ENCODE data around the gene HSFX4.
A peak's percentile ranks its signal among the peaks of the same experiment; 100 is the strongest.
"Not testable (repeated sequence)": the region's sequence is repeated elsewhere in the genome, so short reads cannot be mapped to it uniquely, and the experiment has no call there.

HSFX4 gene

DNA sequence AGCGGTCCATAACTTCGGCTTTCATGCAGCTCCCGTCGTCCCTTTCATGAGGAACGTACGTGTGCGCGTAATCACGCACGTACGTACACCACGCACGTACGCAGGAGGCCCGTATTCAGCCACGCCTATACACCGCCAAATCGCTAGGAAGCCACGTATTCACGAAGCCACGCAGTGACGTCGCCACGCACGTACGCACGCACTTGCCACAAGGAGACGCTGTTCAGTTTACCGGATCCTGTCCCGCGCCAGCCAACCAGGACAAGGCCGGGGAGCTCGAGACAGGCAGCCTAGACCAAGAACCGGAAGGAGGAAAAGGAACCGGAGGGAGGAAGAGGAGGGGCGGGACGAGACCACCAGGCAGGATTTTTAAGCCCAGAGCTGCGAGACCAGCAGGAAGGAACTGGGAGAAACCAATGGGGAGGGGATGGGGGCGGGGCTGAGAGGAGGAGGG is 9.1 kb downstream of the HSFX4 start, which contains the start of gene EOLA2:
Gene EOLA2, minus strand, starts transcription at position 65 of the 454 bp plus-strand sequence. CDS start 4,617 bp downstream, outside the sequence.
- peak; percentile 94 for DNase-seq

- peak; percentile 93 for DNase-seq
These were observed 9.7 kb downstream of the HSFX4 start for GRCh38 chrX:149938881-149939654.

DNA sequence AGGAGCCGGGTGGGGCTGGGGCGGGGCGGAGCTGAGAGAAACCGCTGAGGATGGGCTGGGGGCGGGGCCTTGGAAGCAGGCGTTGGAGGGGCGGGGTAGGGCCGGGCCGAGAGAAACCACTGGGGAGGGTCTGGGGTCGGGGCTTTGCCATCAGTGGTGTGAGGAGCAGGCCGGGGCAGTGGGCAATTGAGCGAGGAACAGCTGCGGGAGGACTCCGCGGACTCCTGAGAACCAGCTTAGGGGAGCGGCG is 10.2 kb downstream of the HSFX4 start:
- DNase-seq, result no peak

- peak; percentile 96 for DNase-seq
These were observed 10.7 kb downstream of the HSFX4 start for GRCh38 chrX:149939905-149940673.

DNA sequence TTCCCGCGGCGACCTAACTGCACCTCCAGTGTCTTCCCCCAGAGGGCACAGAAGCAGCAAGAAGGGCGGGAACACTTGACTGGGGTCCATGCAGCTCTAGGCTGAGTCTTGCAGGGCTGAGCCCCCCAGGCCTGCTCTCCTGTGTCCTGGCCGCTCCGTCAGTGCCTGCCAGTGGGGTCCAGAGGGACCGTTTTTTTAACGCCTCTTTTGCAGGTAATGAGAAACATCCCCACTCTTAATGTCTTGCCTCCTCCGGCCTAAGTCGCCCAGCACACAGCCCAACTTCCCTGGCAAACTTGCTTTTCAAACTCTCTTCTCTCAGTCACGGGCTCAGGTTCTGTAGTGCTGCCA is 11.3 kb downstream of the HSFX4 start:
- DNase-seq, result not testable (repeated sequence)

GRCh38 chrX:149945087-149945670 is 15.8 kb downstream of the HSFX4 start:
- DNase-seq, result not testable (repeated sequence)

GRCh38 chrX:149945820-149946219 is 16.4 kb downstream of the HSFX4 start:
- not testable (repeated sequence) for DNase-seq

DNA sequence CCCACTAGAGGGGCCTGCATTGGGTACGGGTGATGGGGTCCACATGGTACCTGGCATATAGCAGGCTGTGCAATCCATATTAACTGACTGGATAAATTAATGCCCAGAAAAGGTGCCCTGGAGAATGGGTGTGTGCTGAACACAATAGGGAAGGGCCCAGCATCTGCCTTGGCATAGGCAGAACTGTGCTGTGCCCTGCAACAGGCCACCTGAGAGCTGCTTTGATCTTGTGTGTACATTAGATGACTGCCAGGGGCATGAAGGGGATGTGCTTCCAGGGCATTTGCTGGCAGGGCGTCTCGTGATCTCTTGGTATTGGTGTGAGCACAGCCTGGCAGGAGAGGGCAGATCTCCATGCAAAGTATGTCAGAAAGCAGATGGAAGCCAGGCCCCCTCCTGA is 17.6 kb downstream of the HSFX4 start:
- not testable (repeated sequence) for DNase-seq

- no peak for DNase-seq
These were observed 18.6 kb downstream of the HSFX4 start for GRCh38 chrX:149948016-149948415.

DNA sequence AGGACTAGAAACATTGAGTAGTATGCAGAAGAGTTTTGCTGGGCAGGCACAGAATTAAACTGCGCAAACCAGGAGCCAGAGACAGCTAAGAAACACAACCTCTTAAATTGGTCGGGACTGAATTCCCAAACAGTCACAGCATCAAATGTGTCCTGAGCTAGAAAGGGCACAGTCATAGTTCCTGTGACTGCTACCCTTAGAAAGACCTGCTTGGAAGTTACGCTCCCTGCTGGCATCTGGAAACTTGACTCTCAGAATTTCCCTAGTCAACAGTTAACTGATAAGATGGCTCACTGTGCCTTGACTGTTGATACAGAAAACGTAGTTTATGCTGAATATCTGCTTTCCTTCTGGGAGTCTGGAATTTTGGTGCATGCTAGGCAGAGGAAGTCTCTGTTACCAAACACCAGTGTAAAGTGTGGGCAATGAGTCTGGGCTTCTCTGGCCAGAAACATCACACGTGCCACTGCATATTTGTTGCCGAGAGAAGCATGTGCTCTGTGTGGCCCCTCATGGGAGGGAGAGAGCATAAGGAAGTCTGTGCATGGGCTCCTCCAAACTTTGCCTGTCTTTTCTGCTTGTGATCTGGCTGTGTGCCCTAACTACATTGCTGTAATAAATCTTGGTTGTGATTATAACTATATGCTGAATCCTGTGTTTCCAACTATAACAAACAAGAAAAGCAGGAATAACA is 20.5 kb downstream of the HSFX4 start:
- no peak for DNase-seq

DNA sequence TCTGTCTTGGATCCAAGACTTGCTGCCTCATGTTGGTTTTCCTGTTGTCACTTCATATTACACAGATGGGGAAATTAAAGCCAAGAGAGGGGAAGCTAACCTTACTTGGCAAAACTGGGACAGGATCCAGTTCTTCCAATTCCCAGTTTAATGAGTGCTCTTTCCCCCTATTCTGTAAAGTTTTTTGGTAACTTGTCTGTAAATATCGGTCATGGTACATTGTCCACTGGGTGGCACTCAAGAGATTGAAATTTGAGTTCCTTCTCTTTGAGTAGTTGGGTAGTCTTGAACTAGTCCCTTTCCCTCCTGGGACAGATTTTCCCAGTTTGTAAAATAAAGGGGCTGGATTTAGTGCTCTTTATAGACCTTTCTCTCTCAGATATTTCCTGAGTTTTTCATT is 21.3 kb downstream of the HSFX4 start:
- no peak for DNase-seq

DNA sequence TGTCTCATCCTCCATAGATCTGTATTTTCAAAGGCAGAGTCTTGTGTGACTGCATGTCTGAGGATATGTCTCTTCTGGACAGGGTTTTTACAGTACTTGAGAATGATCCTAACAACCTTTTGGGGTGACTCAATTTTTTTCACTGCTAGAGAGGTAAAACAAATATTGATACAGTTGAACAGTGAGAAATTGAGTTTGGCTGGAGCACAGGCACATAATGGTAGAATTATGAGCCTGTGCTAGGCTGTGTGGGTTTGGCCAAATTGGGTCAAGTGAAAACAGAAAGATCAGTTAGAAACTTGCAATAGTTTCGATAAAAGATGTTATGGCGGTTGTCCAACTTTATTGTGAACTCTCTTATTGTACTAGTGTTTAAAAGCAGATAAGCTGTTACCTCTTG is 32.2 kb downstream of the HSFX4 start:
- DNase-seq, result no peak

- no peak for DNase-seq
These were observed 32.6 kb downstream of the HSFX4 start for GRCh38 chrX:149962010-149962409.

- DNase-seq, result peak; percentile 9
These were observed 33.7 kb downstream of the HSFX4 start for GRCh38 chrX:149962859-149963757.

- DNase-seq, result no peak
These were observed 49.8 kb downstream of the HSFX4 start for GRCh38 chrX:149979126-149979644.
